ENCODE data around the gene TSEN34.

TSEN34 gene

DNA sequence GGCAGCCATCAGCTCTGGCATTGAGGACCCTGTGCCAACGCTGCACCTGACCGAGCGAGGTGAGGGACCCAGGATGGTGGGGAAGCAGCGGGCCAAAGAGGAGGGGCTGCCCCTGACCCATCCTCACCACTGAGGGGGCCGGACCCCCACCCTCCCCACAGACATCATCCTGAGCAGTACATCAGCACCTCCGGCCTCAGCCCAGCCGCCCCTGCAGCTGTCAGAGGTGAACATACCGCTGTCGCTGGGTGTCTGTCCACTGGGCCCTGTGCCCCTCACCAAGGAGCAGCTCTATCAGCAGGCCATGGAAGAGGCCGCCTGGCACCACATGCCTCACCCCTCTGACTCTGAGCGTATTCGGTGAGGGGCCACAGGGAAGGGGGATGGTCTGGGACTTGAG lies 38.8 kb upstream of the TSEN34 start:
- H3K27me3 ChIP-seq (ENCODE audit: low read depth, low read length) = no peaks in the 10 kb centered on the region
- no peaks in the 10 kb centered on the region for H3K79me2 ChIP-seq (ENCODE audit: low read length)
- H3K27ac ChIP-seq (ENCODE audit: low read length) = no peak overlapping the region
- no peak overlapping the region for H3K9ac ChIP-seq (ENCODE audit: low read length)
- no peak overlapping the region for H2AFZ ChIP-seq (ENCODE audit: low read depth, low read length)
- no peaks in the 10 kb centered on the region for H3K9me3 ChIP-seq (ENCODE audit: insufficient read depth, low read length)
- H3K4me3 ChIP-seq (ENCODE audit: low read length) = no peak overlapping the region
- H3K4me2 ChIP-seq (ENCODE audit: low read length) = no peak overlapping the region
- 0 out of 2 replicates have a peak, but pooled peaks cover 4% of the 10 kb centered on the region for H4K20me1 ChIP-seq (ENCODE audit: insufficient read depth, low read length)
- H3K4me1 ChIP-seq (ENCODE audit: low read length) = no peaks in the 10 kb centered on the region
- TF ChIP-seq CTCF (IDR thresholded peaks at IDR 0.05; ENCODE audit: low read depth, low read length) = no peak
- no peak for TF ChIP-seq EZH2phosphoT487 (IDR thresholded peaks at IDR 0.05; ENCODE audit: low read depth)
- H3K36me3 ChIP-seq (replicated peaks; ENCODE audit: low read depth, low read length) = peaks cover 81% of the 10 kb centered on the region

DNA sequence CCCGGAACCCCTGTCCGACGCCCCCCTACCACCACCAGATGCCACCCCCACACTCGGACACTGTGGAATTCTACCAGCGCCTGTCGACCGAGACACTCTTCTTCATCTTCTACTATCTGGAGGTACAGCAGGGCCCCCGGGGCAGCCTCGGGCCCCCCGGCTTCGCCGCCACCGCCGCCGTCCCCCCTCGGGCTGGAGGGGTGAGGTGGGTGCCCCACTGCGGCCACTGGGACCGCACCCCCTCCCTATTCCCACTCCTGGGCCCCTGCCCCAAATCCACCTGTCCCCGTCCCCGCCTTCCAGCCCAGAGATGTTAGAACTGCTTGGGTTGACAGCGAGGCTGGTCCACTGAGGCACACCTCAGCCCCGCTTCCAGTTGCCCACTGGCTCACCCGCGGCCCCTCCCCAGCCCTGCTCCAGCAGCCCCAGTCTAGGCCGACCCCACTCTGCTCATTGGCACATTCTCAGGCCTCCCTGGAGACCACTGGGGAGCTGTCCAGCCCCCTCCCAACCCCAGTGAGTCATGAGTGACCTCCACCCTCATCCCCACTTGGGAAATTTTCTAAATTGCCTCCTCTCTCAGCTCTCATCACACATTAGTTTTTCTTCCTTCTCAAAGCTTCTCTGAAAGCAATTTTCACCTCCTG lies 38.1 kb upstream of the TSEN34 start:
- Histone ChIP-seq H3K9ac (ENCODE audit: low read length) (no peak overlapping the region), H2AFZ (ENCODE audit: low read depth, low read length) (no peak overlapping the region), H3K4me1 (ENCODE audit: low read length) (no peaks in the 10 kb centered on the region), H3K4me2 (ENCODE audit: low read length) (no peak overlapping the region), H4K20me1 (ENCODE audit: insufficient read depth, low read length) (0 out of 2 replicates have a peak, but pooled peaks cover 4% of the 10 kb centered on the region), H3K27me3 (ENCODE audit: low read depth, low read length) (no peaks in the 10 kb centered on the region), H3K9me3 (ENCODE audit: insufficient read depth, low read length) (no peaks in the 10 kb centered on the region), H3K79me2 (ENCODE audit: low read length) (no peaks in the 10 kb centered on the region), H3K27ac (ENCODE audit: low read length) (no peak overlapping the region), H3K36me3 (replicated peaks; ENCODE audit: low read depth, low read length) (peaks cover 75% of the 10 kb centered on the region), H3K4me3 (ENCODE audit: low read length) (no peak overlapping the region)
- TF ChIP-seq CTCF (IDR thresholded peaks at IDR 0.05; ENCODE audit: low read depth, low read length) (no peak), EZH2phosphoT487 (IDR thresholded peaks at IDR 0.05; ENCODE audit: low read depth) (no peak)

- peaks cover 77% of the 10 kb centered on the region for H3K36me3 ChIP-seq (replicated peaks; ENCODE audit: low read depth, low read length)
Observed at GRCh38 chr19:54153731-54154326, 37.3 kb upstream of the TSEN34 start.

More at GRCh38 chr19:54153731-54154326, 37.3 kb upstream of the TSEN34 start:
- H3K4me3 ChIP-seq (ENCODE audit: low read length) = no peak overlapping the region
- H3K27me3 ChIP-seq (ENCODE audit: low read depth, low read length) = no peaks in the 10 kb centered on the region
- 0 out of 2 replicates have a peak, but pooled peaks cover 4% of the 10 kb centered on the region for H4K20me1 ChIP-seq (ENCODE audit: insufficient read depth, low read length)
- peaks cover 7% of the 10 kb centered on the region for H3K4me1 ChIP-seq (ENCODE audit: low read length)
- H3K27ac ChIP-seq (ENCODE audit: low read length) = no peak overlapping the region
- no peaks in the 10 kb centered on the region for H3K9me3 ChIP-seq (ENCODE audit: insufficient read depth, low read length)
- no peak overlapping the region for H2AFZ ChIP-seq (ENCODE audit: low read depth, low read length)
- peaks cover 7% of the 10 kb centered on the region for H3K79me2 ChIP-seq (ENCODE audit: low read length)
- no peak overlapping the region for H3K9ac ChIP-seq (ENCODE audit: low read length)
- no peak overlapping the region for H3K4me2 ChIP-seq (ENCODE audit: low read length)
- TF ChIP-seq CTCF (IDR thresholded peaks at IDR 0.05; ENCODE audit: low read depth, low read length) = no peak
- TF ChIP-seq EZH2phosphoT487 (IDR thresholded peaks at IDR 0.05; ENCODE audit: low read depth) = no peak

Measured in OCI-LY3 (cell line).